Measurements from ENCODE around the gene DPYD.

GRCh38 chr1:97827887-97828286 lies 92.9 kb downstream of the DPYD start:
- TF ChIP-seq CTCF (IDR thresholded peaks at IDR 0.05) (no peak), POLR2A (IDR thresholded peaks at IDR 0.05) (no peak)
